HL-60/S4 treated with phorbol 12-myristate 13-acetate at 8.2 ng/mL for 4 days and 3 days (cell line): ENCODE measurements around the gene NOP9.

Source experiments
- in situ Hi-C: fragments of 300-500 bp; cut with MboI; formaldehyde crosslinking; loops from 2 replicates; pipeline ENCODE4 v1.15.0; 2022; ENCODE audit warnings: low sequenced_read_pairs

Gene NOP9

GRCh38 chr14:24299255-24300191 lies at the start of gene NOP9, which contains the start of gene DHRS1:
NOP9 (plus strand) TSS chr14:24299850; CDS start chr14:24299955, 105 bp downstream.
DHRS1 (minus strand) TSS chr14:24299780; CDS start chr14:24299106, 674 bp downstream.
- in situ Hi-C loops, result loop anchor here (10.0 kb wide), 1 partner anchor 55 kb away; the partner anchor contains the start of gene TINF2

- in situ Hi-C loops, result no loop called here
Measured at GRCh38 chr14:24250354-24250753, 49.3 kb upstream of the NOP9 start.

- in situ Hi-C loops, result no loop called here
Measured at GRCh38 chr14:24251880-24252288, 47.8 kb upstream of the NOP9 start.

- in situ Hi-C loops, result no loop called here
Measured at GRCh38 chr14:24252289-24253124, 47.1 kb upstream of the NOP9 start.

GRCh38 chr14:24253936-24254335 lies 45.7 kb upstream of the NOP9 start:
- in situ Hi-C loops, result no loop called here

GRCh38 chr14:24254630-24255392 lies 44.8 kb upstream of the NOP9 start:
- in situ Hi-C loops, result no loop called here

GRCh38 chr14:24255438-24255837 lies 44.2 kb upstream of the NOP9 start:
- in situ Hi-C loops, result no loop called here

- in situ Hi-C loops, result no loop called here
Measured at GRCh38 chr14:24255931-24256711, 43.5 kb upstream of the NOP9 start.

GRCh38 chr14:24256960-24257359 lies 42.7 kb upstream of the NOP9 start:
- in situ Hi-C loops, result no loop called here

- in situ Hi-C loops, result no loop called here
Measured at GRCh38 chr14:24258119-24258518, 41.5 kb upstream of the NOP9 start.

- in situ Hi-C loops, result no loop called here
Measured at GRCh38 chr14:24258548-24259265, 40.9 kb upstream of the NOP9 start.

- in situ Hi-C loops, result no loop called here
Measured at GRCh38 chr14:24259282-24260025, 40.2 kb upstream of the NOP9 start.

GRCh38 chr14:24260026-24260779 lies 39.4 kb upstream of the NOP9 start:
- in situ Hi-C loops, result no loop called here

GRCh38 chr14:24260780-24261157 lies 38.9 kb upstream of the NOP9 start:
- in situ Hi-C loops, result no loop called here

- in situ Hi-C loops, result no loop called here
Measured at GRCh38 chr14:24261256-24261968, 38.2 kb upstream of the NOP9 start.

GRCh38 chr14:24261969-24262327 lies 37.7 kb upstream of the NOP9 start:
- in situ Hi-C loops, result no loop called here
